Colon (tissue), 2 donors: ENCODE measurements around the gene ENPP6.
"Not testable (repeated sequence)": the region's sequence is repeated elsewhere in the genome, so short reads cannot be mapped to it uniquely, and the experiment has no call there.

Experiments
- FAIRE-seq: peaks from 2 replicates; lab custom pipeline; 2012; peaks lifted over from hg19 to GRCh38; lab: Jason Lieb, UNC
- donor health status: control.
- donor health status: control.

The ENPP6 gene

DNA sequence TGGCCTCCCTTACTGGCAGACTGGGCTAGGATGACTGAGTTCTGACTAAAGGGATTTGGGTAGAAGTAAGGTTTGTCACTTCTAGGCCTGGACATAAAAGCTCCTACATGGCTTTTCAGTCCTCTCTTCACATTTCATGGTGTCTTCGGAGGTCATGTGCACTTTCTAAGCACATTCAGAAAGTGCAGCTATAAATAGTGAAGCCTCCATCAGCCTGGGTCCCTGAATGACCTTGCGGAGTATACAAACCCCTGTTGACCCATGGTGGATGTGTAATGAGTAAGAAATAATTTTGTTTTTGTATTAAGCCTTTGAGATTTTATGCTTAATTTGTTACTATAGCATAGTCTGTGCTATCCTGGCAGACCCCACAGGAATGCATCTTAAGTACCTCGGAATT is 158.6 kb downstream of the ENPP6 start:
- FAIRE-seq: no peak

DNA sequence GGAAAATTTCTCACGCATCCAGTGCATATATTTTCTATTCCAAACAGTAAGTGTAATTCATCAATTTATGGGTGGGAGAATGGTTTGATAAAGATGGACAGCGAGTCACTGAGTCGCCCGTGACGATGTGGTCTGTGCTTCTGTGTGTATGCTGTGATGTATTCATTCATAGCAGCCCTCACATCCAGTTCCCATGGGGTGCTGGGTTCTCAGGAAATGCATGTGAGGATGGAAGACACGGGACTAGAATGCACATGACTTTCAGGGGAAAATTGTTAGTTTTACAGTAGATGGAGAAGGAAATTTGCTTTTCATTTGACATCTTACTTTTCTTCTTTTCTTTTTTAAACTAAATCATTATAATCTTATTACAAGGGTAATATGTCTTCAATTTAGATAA is 159.6 kb downstream of the ENPP6 start:
- no peak for FAIRE-seq

DNA sequence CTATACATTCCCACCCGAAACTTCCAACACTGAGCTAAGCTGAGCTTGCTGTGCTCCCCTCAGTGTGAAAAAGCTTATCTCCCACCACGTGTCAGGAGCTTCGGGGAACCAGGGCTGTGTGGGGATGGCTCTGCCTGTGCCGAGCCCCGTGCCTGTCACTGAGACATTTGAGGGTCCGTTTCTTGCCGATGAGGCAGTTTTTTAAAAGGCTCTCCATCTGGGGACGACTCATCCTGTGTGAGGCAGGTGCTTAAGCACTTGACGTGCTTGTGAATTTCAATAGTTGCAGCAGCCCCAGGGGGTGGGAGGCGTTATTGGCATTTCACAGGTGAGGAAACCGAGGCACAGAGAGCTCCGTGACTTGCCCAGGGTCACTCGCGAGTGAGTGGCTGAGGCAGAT is 160.8 kb downstream of the ENPP6 start:
- FAIRE-seq: no peak

DNA sequence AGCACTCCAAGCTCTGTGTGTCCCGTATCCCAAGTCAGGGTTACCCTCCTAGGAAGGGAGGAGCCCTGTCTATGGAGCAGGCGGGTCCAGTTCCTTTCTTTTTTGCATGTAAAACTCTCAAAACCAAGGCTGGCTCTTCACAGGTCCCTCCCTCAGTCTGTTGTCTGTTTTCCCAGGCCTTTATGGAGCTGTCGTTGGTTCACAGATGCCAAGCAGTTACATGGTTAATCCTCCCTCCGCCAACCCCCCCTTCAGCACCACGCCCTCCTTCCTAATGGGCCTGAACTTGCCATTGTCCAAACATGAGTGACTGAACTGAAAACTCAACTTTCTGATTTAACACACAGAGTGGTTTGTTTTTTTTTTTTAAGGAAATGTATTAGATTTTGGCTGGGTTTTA is 164.2 kb downstream of the ENPP6 start:
- FAIRE-seq: no peak

DNA sequence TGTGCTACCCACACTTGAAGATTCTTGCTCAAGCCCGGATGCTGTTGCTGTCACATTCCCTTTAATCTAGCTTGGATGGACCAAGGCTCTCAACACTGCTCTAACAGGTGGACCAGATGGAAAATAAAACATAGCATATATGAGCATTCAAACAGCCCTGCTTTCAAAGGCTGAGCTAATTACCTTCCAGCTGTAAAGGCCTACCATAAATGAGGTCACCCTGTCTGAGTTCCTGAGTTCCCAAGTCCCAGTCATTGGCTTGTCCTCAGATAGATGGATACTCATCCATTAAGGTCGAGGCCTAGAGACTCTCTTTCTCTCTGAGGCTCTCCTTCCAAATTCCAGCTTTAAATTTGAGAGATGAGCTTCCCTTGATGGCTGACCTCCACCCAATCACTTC is 165.1 kb downstream of the ENPP6 start:
- no peak for FAIRE-seq

DNA sequence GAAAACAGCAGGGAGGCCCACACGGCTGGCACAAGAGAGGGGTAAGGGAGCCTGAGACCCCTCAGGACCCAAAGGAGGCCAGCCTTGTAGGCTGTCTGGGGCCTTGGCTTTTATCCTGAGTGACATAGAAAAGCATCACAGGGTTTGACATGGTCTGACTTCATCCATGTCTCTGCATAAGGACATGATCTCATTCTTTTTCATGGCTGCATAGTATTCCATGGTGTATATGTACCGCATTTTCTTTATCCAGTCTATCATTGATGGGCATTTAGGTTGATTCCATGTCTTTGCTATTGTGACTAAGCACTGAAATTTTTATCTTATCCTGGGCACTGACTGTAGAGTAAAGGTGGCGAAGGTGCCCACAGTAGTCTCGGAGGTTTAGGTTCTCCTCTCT is 166.4 kb downstream of the ENPP6 start:
- not testable (repeated sequence) for FAIRE-seq

DNA sequence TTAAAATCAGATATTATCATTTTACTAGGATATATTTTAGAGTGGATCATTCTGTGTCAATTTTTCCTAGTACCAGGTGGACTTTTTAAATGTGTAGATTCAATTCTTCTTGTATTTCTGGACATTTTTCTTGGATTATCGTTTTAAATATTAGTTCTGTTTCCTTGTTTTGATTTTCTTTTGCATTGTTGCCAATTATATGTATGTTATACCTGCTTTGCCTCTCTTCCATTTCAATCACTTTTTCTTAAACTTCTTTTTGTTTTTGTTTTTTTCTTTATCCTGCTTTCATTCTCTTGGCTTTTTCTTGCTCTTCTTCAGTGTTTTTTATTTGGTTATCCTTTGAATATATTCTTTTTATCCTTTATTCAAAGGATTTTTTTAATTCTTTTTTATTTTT is 171.5 kb downstream of the ENPP6 start:
- no peak for FAIRE-seq

DNA sequence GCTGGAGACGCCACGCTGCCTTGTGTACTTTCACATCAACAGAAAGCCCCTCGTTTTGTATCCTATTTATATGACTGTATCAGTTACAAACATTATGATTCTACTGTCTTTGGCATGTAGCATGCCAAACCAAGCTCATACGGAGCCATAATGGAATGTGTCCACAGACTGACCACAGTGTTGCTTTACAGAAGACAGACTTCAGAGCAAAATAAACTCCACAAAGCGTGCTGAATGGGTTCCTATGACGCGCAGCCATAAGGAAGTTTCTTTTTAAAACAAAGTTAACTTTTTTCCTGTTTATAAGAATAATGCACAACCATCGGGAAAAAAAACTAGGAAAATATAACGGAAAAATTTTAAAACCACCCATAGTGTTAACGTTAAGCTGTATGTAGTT is 176.5 kb downstream of the ENPP6 start:
- no peak for FAIRE-seq

DNA sequence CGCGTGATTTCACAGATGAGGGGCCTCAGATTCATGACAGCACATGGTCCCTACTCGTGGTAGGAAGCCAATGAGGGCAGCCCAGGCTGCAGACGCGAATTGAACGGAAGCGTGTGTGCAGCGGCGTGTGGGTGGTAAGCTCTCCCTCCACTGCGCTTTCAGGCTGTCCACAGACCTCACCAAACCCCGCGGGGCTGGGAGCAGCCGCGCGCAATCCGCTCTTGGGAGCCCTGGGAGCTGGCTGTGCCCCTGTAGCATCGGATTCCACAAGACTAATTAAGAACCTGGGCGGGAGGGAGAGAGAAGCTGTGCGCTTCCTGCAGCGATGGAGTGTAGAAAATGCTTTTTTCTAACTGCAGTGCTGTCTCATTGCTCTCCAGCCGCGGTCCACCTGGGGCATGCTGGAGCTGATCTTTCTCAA is 177.7 kb downstream of the ENPP6 start:
- no peak for FAIRE-seq
